KMS-11 (cell line): ENCODE measurements around the gene TOMM20L.
A peak's percentile ranks its signal among the peaks of the same experiment; 100 is the strongest.
"Not testable (repeated sequence)": the region's sequence is repeated elsewhere in the genome, so short reads cannot be mapped to it uniquely, and the experiment has no call there.

Source experiments
- H2AFZ ChIP-seq: fragments of 200-600 bp; sonication (generic); 2 replicates; pipeline ENCODE4 v1.6.1; 2016; ENCODE audit warnings: antibody characterized with exemption, mixed run types, low read depth
- H3K27ac ChIP-seq: fragments of 200-600 bp; sonication (generic); 2 replicates; pipeline ENCODE4 v1.6.1; 2016; ENCODE audit warnings: mild to moderate bottlenecking, mixed run types
- H3K27me3 ChIP-seq: fragments of 200-600 bp; sonication (generic); 2 replicates; pipeline ENCODE4 v1.6.1; 2017; ENCODE audit warnings: mild to moderate bottlenecking, low read depth, mixed run types, moderate library complexity; ENCODE audit not compliant: insufficient read depth
- H3K36me3 ChIP-seq: fragments of 200-600 bp; sonication (generic); 2 replicates; pipeline ENCODE4 v1.6.1; 2017; ENCODE audit warnings: mild to moderate bottlenecking, mixed run types; ENCODE audit not compliant: insufficient read depth
- H3K4me1 ChIP-seq: fragments of 200-600 bp; sonication (generic); 2 replicates; pipeline ENCODE4 v1.6.1; 2016; ENCODE audit warnings: mild to moderate bottlenecking, low read depth, mixed run types; ENCODE audit not compliant: poor library complexity, severe bottlenecking
- H3K4me2 ChIP-seq: fragments of 200-600 bp; sonication (generic); 2 replicates; pipeline ENCODE4 v1.7.0; 2016; ENCODE audit warnings: mild to moderate bottlenecking, mixed run types
- H3K4me3 ChIP-seq: fragments of 200-600 bp; sonication (generic); IDR thresholded peaks from 2 replicates; pipeline ENCODE4 v1.6.1; 2017; ENCODE audit warnings: low read depth, low read length, mixed read lengths; ENCODE audit not compliant: insufficient read depth
- H3K79me2 ChIP-seq: fragments of 200-600 bp; sonication (generic); 2 replicates; pipeline ENCODE4 v1.6.1; 2016; ENCODE audit warnings: low read depth, mixed run types; ENCODE audit not compliant: insufficient read depth
- H3K9ac ChIP-seq: fragments of 200-600 bp; sonication (generic); 2 replicates; pipeline ENCODE4 v1.6.1; 2016; ENCODE audit warnings: mild to moderate bottlenecking, mixed run types
- H4K20me1 ChIP-seq: fragments of 200-600 bp; sonication (generic); 2 replicates; pipeline ENCODE4 v1.6.1; 2016; ENCODE audit warnings: mild to moderate bottlenecking, mixed run types; ENCODE audit not compliant: insufficient read depth
- TF ChIP-seq, protein P1 (sequence below): fragments of 200-600 bp; sonication (generic); conservative IDR thresholded peaks from 2 replicates; pipeline ENCODE4 v1.6.1; 2017; ENCODE audit warnings: low read depth, mild to moderate bottlenecking, antibody characterized with exemption, low read length, moderate library complexity, mixed read lengths

Gene TOMM20L

DNA sequence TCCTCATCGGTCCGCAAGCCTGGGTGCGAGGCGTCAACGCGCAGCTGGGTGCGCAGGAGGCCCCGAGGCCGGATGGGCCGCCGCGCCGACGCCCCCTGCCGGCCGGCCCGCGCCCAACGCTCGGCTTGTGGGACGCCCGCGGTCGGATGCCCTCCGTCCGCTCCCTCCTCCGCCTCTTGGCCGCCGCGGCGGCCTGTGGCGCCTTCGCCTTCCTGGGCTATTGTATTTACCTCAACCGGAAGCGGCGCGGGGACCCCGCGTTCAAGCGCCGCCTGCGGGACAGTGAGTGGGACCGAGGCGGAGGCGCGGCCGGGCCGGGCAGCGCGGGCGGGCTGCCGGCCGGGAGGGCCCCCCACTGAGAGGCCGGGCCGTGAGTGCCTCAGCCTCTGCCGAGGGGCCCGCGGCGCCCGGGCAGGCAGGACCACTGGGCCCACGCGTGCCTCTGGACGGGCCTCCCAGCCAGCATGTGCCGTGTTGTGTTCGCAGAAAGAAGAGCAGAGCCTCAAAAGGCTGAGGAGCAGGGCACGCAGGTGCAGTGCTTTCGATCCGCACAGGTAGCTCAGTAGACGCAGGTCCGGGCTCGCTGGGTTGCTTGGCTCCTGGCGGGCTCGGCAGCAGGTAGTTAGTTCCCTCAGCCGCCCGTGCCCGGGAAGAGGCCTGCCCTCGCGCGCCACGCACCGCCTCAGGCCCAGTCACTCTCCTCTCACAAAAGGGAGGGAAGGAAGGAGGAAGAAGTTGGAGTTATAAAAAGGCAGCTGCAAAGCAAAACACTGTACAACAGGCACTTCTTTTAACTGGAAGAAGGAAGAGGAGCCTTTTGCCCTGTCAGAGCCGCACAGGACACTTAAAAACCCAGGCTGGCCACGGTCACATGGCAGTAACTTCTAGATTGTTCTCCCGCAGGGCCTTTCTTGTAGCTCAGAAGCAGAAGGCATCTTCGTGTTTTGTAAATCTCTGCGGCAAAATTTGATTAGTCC, at the start of gene TOMM20L:
Gene TOMM20L (plus strand): TSS at position 119 of the 977 bp plus-strand sequence. CDS start 28 bp downstream, at position 147.
- no peaks in the 10 kb centered on the region for H3K79me2 ChIP-seq
- H3K4me2 ChIP-seq, result peak within 1 kb of the TSS; percentile 82
- H4K20me1 ChIP-seq, result no peaks in the 10 kb centered on the region
- H3K9ac ChIP-seq, result peak within 1 kb of the TSS; percentile 42; the same call in 1 of the 2 replicates
- no peaks in the 10 kb centered on the region for H3K36me3 ChIP-seq
- H2AFZ ChIP-seq, result peak within 1 kb of the TSS; percentile 94
- H3K4me3 ChIP-seq, result no peak within 1 kb of the TSS
- peaks cover 6% of the 10 kb centered on the region for H3K4me1 ChIP-seq
- TF ChIP-seq, protein P1, sequence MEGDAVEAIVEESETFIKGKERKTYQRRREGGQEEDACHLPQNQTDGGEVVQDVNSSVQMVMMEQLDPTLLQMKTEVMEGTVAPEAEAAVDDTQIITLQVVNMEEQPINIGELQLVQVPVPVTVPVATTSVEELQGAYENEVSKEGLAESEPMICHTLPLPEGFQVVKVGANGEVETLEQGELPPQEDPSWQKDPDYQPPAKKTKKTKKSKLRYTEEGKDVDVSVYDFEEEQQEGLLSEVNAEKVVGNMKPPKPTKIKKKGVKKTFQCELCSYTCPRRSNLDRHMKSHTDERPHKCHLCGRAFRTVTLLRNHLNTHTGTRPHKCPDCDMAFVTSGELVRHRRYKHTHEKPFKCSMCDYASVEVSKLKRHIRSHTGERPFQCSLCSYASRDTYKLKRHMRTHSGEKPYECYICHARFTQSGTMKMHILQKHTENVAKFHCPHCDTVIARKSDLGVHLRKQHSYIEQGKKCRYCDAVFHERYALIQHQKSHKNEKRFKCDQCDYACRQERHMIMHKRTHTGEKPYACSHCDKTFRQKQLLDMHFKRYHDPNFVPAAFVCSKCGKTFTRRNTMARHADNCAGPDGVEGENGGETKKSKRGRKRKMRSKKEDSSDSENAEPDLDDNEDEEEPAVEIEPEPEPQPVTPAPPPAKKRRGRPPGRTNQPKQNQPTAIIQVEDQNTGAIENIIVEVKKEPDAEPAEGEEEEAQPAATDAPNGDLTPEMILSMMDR, result peak; percentile 64
- H3K27ac ChIP-seq, result no peak within 1 kb of the TSS
- no peaks in the 10 kb centered on the region for H3K27me3 ChIP-seq

DNA sequence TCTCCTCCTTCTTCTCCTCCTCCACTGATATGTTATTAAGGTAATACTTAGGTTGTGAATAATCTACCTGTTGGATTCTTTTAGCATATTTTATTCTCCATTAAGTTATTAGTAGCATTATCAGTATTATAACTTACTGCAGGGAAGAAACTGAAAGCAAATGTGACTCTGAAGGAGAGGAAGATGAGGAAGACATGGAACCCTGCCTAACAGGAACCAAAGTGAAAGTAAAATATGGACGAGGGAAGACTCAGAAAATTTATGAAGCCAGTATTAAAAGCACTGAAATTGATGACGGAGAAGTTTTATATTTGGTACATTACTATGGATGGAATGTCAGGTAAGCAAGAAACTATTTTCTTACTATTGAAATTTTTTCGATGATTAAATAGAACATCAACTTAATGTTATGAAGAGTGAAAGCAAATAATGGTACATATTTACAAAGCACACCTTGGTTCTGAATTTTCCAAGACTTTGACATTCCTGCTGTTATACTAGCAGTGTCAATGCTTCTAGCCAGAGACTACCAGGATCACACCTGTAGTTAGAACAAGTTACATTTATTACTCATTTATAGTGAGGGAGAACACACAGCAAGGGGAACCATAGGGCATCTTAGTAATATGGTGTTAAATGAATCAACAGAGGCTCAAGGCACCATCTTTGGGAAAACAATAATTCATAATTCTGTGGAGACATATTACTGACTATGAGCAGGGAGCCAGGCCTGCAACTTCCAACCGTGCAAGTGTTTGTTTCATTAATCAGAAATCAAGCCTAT, 42.0 kb upstream of the TOMM20L start:
- no peaks in the 10 kb centered on the region for H3K36me3 ChIP-seq
- no peak overlapping the region for H3K27ac ChIP-seq
- TF ChIP-seq, protein P1, result no peak
- no peaks in the 10 kb centered on the region for H3K4me1 ChIP-seq
- no peak overlapping the region for H3K9ac ChIP-seq
- H3K4me2 ChIP-seq, result no peak overlapping the region
- H4K20me1 ChIP-seq, result no peaks in the 10 kb centered on the region
- H3K79me2 ChIP-seq, result no peaks in the 10 kb centered on the region
- no peaks in the 10 kb centered on the region for H3K27me3 ChIP-seq
- no peak overlapping the region for H2AFZ ChIP-seq
- H3K4me3 ChIP-seq, result no peak overlapping the region

- no peak overlapping the region for H3K4me2 ChIP-seq
- H3K27me3 ChIP-seq, result no peaks in the 10 kb centered on the region
- no peak overlapping the region for H3K9ac ChIP-seq
- TF ChIP-seq, protein P1, result no peak
- no peaks in the 10 kb centered on the region for H3K79me2 ChIP-seq
- no peak overlapping the region for H3K4me3 ChIP-seq
- no peaks in the 10 kb centered on the region for H4K20me1 ChIP-seq
- no peaks in the 10 kb centered on the region for H3K36me3 ChIP-seq
- no peaks in the 10 kb centered on the region for H3K4me1 ChIP-seq
- H2AFZ ChIP-seq, result no peak overlapping the region
- no peak overlapping the region for H3K27ac ChIP-seq
Measured at GRCh38 chr14:58354808-58355207, 40.9 kb upstream of the TOMM20L start.

- Histone ChIP-seq H3K27ac (no peak overlapping the region), H3K79me2 (no peaks in the 10 kb centered on the region), H3K4me1 (no peaks in the 10 kb centered on the region), H3K4me2 (no peak overlapping the region), H3K4me3 (no peak overlapping the region), H3K27me3 (no peaks in the 10 kb centered on the region), H4K20me1 (no peaks in the 10 kb centered on the region), H3K9ac (no peak overlapping the region), H3K36me3 (no peaks in the 10 kb centered on the region), H2AFZ (no peak overlapping the region)
- TF ChIP-seq, protein P1, result no peak
Measured at GRCh38 chr14:58356268-58356667, 39.5 kb upstream of the TOMM20L start.

- not testable (repeated sequence) for H3K79me2 ChIP-seq, H3K9ac ChIP-seq
Measured at GRCh38 chr14:58362272-58362671, 33.5 kb upstream of the TOMM20L start.

More at GRCh38 chr14:58362272-58362671, 33.5 kb upstream of the TOMM20L start:
- H2AFZ ChIP-seq, H3K27ac ChIP-seq, H4K20me1 ChIP-seq, H3K4me1 ChIP-seq, H3K4me2 ChIP-seq, H3K27me3 ChIP-seq, H3K36me3 ChIP-seq, H3K4me3 ChIP-seq: not testable (repeated sequence)
